AG09309 (cell line): ENCODE measurements around the gene TMSB4X.
A peak's percentile ranks its signal among the peaks of the same experiment; 100 is the strongest.

Source experiments
- DNase-seq: peaks from one replicate; pipeline ENCODE4 v3.0.0-alpha.2; 2010; ENCODE audit warnings: low read depth
- H3K4me3 ChIP-seq: 2 replicates; pipeline ENCODE4 v1.5.1; 2011; ENCODE audit warnings: mild to moderate bottlenecking, low read depth, low read length, moderate library complexity; ENCODE audit not compliant: control insufficient read depth
- CTCF ChIP-seq: IDR thresholded peaks from 2 replicates; pipeline ENCODE4 v1.5.1; 2011; ENCODE audit warnings: mild to moderate bottlenecking, low read depth, low read length, inconsistent platforms; ENCODE audit not compliant: insufficient read depth, control insufficient read depth; ENCODE audit errors: missing control alignments

TMSB4X gene

DNA sequence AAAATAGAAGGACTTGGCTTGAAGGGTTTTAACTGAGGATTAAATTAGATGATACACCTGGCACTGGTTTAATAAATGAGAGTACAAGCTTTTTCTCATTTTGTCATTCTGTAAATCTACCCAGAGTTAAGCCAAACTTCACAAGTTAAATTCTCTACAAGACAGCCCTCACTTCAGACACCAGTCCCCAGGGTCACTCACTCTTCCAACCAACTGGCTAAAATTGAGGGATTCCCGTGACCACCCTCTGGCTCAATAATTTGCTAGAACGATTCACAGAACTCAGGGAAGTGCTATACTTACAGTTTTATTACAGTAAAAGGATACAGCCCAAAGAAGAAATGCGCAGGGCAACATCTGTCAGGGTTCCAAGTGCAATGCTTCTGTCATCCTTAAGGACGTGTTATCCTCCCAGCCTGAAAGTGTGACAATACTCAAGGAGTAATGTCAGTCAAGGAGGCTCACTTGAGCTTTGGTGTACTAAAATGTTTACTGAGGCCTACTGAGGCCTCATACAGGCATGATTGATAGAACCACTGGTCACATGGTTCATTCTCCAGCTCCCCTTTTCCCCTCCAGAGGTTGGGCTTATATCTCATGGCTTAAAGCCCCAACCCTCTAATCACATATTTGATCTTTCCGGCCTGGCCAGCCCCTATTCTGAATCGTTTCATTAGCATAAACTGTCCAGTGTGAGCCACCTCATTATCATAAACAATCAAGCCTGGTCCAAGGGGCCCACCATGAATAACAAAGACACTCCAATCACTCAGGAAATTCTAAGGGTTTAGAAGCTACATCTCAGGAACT lies 9.6 kb upstream of the TMSB4X start:
- no peak for DNase-seq
- H3K4me3 ChIP-seq: no peak overlapping the region
- no peak for TF ChIP-seq CTCF

- no peak for TF ChIP-seq CTCF
- no peak overlapping the region for H3K4me3 ChIP-seq
- DNase-seq: no peak
Observed at GRCh38 chrX:12966151-12966550, 8.8 kb upstream of the TMSB4X start.

DNA sequence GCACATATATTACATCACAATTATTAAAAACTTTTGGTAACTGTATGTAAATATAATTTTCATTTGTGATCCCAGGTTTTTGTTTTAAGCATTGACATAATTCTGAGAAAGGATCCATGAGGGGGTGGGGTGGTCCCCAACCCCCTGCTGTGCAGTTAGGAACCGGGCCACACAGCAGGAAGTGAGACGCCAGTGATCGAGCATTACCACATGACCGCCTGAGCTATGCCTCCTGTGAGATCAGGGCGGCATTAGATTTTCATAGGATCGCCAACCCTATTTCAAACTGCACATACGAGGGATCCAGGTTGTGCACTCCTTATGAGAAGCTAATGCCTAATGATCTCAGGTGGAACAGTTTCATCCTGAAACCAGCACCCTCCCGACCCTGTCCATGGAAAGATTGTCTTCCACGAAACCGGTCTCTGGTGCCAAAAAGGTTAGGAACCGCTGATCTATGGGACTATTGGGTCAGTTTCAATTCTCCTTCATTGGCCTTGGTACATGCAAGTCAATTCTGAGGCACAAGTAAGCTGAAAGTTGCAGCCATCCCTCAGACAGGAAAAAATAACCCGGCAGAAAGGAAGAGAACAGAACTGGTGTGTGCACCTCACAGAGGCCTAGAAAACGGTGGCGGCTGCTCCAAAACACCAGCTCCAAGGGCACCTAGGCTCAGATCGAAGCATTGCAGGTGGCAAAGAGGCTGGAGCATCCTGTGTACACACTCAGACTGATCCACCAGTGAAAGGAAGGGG lies 7.0 kb upstream of the TMSB4X start:
- H3K4me3 ChIP-seq: no peak overlapping the region
- TF ChIP-seq CTCF: no peak
- no peak for DNase-seq

DNA sequence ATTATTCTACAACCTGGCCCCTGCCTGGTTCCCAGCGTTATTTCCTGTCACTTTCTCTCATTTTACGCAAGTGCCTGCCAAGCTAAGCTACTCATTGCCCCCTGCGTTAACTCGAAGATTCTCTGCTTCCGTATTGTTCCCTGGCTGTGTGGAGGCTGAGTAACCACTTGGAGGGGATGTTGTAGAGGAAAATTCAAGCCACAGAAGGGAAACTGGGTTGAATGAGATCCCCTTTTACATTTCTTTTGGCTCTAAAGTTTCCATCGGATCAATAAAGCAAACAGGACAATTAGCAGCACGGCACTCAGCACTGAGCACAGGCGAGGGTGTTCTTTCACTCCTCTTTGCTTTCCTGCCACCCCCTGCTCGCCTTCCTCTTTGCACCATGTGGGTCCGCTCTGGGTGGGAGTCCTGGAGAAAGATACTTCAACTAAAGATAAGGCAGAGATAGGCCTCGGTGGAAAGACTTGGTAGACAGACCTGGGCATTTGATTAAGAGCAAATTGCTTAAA lies 4.2 kb upstream of the TMSB4X start:
- peak; percentile 61 for TF ChIP-seq CTCF
- DNase-seq: no peak
- H3K4me3 ChIP-seq: no peak overlapping the region

DNA sequence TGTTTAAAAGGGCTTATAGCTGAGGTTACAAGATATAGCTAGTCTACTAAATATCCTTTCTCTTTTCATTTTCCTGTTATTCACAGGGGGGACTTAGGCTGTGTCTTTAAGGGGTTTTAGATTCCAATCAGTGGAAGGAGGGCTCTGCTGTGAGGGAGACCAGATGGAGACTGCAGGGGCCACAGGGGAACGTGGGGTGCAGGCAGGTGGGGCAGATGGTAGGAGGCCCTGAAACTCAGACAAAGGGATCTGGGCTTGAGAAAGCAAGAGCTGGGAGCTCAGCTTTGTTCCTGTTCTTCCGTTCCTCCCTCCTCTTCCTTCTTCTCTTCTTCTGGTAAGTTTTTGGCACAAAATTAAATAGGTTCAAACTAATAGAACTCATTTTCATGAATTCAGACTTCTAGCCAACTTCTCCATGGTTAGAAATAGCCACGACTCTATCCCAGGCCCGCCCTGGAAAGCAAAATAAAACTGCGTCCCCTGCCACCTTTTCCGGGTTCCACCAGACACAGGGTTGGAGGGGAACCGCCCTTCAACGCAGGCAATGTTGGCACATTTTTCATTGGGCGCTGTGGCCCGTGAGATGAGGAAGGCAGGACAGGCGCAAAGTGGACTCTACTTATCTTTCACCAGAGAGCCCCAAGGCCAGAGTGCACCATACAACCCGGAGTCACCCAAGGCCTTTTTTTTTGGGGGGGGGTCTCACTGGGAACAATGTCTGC lies 3.5 kb upstream of the TMSB4X start:
- DNase-seq: no peak
- H3K4me3 ChIP-seq: no peak overlapping the region
- TF ChIP-seq CTCF: no peak

GRCh38 chrX:12972243-12972642 lies 2.7 kb upstream of the TMSB4X start:
- H3K4me3 ChIP-seq: no peak overlapping the region
- DNase-seq: no peak
- TF ChIP-seq CTCF: no peak
